Measurements from ENCODE around the gene STAM. TPM values are rescaled to one million over a fixed set of nuclear protein-coding genes. Genes with fewer than 3 reads are reported as not detected.

The STAM gene
- total and polyA plus RNA-seq, 9 of the 15 experiments (the other 6 are each of a cell fraction or from before 2014, with no cell fraction given), result 13.8 to 33.5 (median 26.4) TPM

- H3K9me3 ChIP-seq (replicated peaks; ENCODE audit: control insufficient read depth, insufficient read depth, low read depth, low read length), result no peaks in the 10 kb centered on the region
- intact Hi-C loops (cut with micrococcal nuclease), result loop anchor here (10.0 kb wide), 1 partner anchor 143 kb away; no protein-coding TSS in a partner anchor
- H2AFZ ChIP-seq (ENCODE audit: low read depth, low read length), result no peak overlapping the region
- BruUV-seq (replicated peaks), result no TSS peak
- ChIA-PET CTCF (ENCODE audit: low intra/inter-chr PET ratio) (no interaction called here), POLR2A (interaction anchor here (0.7 kb wide), 1 partner anchor 84 kb away, joined by 3 read pairs; no protein-coding TSS in a partner anchor)
- no peak overlapping the region for H3K4me2 ChIP-seq (ENCODE audit: insufficient read depth, low read length)
- no peak for FAIRE-seq
- no peaks in the 10 kb centered on the region; a peak in 2 of 5 replicates for H3K4me1 ChIP-seq (replicated peaks in 1 of 2; ENCODE audit: control insufficient read depth in 2 of 2, insufficient read depth in 2 of 2, low read length in 2 of 2)
- ATAC-seq, result no peak
- no peak overlapping the region for H3K9ac ChIP-seq (ENCODE audit: insufficient read depth in 1 of 2, low read depth in 2 of 2, low read length in 2 of 2)
- no peaks in the 10 kb centered on the region for H3K36me3 ChIP-seq (ENCODE audit: control insufficient read depth, insufficient read depth, low read length)
- H3K9me1 ChIP-seq (ENCODE audit: control insufficient read depth, insufficient read depth, low read length), result no peaks in the 10 kb centered on the region
- DNase-seq (ENCODE audit: extremely low read depth in 1 of 4, low spot score in 3 of 4), result no peak
- H3K4me3 ChIP-seq, result no peak overlapping the region
- H3K27ac ChIP-seq (ENCODE audit: extremely low read depth, low read depth, low read length), result no peak overlapping the region
- no peaks in the 10 kb centered on the region for H4K20me1 ChIP-seq (replicated peaks; ENCODE audit: control insufficient read depth, insufficient read depth, low read length)
- WGBS (ENCODE audit: insufficient coverage, low coverage, missing lambda C conversion rate), result 46% methylated on average over 4 of the region's 4 CpGs
- no peaks in the 10 kb centered on the region for H3K27me3 ChIP-seq (ENCODE audit: control insufficient read depth in 2 of 2, insufficient read depth in 2 of 2, low read length in 2 of 2)
- in situ Hi-C loops (cut with MboI), result loop anchor here (10.0 to 25.0 kb wide), 2 partner anchors 447 to 894 kb away; no protein-coding TSS in a partner anchor
- H3K79me2 ChIP-seq (ENCODE audit: control insufficient read depth, insufficient read depth, low read length), result no peaks in the 10 kb centered on the region
- TF ChIP-seq MECOM (CRISPR knock-in tag; IDR thresholded peaks at IDR 0.05), result no peak
- TF ChIP-seq POLR2A (conservative IDR thresholded peaks at IDR 0.05), result no peak
- TF ChIP-seq SIRT6 (IDR thresholded peaks at IDR 0.05; ENCODE audit: low read depth, low read length), result no peak
- TF ChIP-seq PHB2 (IDR thresholded peaks at IDR 0.05; ENCODE audit: low read depth), result no peak
- no peak for TF ChIP-seq ZNF518B (CRISPR knock-in tag; IDR thresholded peaks at IDR 0.05)
- no peak for TF ChIP-seq ZFP1 (CRISPR knock-in tag; IDR thresholded peaks at IDR 0.05)
- no peak for TF ChIP-seq ZBTB1 (CRISPR knock-in tag; IDR thresholded peaks at IDR 0.05; ENCODE audit: borderline replicate concordance, low read depth)
- no peak for TF ChIP-seq SMC3 (conservative IDR thresholded peaks at IDR 0.05; ENCODE audit: insufficient read depth, low read depth, low read length)
- TF ChIP-seq SMARCA5 (IDR thresholded peaks at IDR 0.05), result no peak
- TF ChIP-seq CHD4 (IDR thresholded peaks at IDR 0.05; ENCODE audit: insufficient read depth, insufficient replicate concordance, low read depth, low read length, poor library complexity, severe bottlenecking), result no peak
- no peak for TF ChIP-seq FOXJ2 (tag; IDR thresholded peaks at IDR 0.05)
- no peak for TF ChIP-seq POLR3A (IDR thresholded peaks at IDR 0.05; ENCODE audit: borderline replicate concordance, extremely low read depth, insufficient read depth, insufficient read length)
- TF ChIP-seq SMARCC2 (IDR thresholded peaks at IDR 0.05; ENCODE audit: low read depth), result no peak
Measured at GRCh38 chr10:17731331-17732020, 87.5 kb downstream of the STAM start.
